ENCODE results near the gene MAPK14.

Gene MAPK14

GRCh38 chr6:36109092-36109491 is 81.5 kb downstream of the MAPK14 start:
- no peak for DNase-seq (ENCODE audit: low read depth)
- H3K4me3 ChIP-seq (ENCODE audit: low read depth, low read length) = no peak overlapping the region
- TF ChIP-seq CTCF (IDR thresholded peaks at IDR 0.05; ENCODE audit: low read depth, low read length, missing control alignments) = no peak

DNA sequence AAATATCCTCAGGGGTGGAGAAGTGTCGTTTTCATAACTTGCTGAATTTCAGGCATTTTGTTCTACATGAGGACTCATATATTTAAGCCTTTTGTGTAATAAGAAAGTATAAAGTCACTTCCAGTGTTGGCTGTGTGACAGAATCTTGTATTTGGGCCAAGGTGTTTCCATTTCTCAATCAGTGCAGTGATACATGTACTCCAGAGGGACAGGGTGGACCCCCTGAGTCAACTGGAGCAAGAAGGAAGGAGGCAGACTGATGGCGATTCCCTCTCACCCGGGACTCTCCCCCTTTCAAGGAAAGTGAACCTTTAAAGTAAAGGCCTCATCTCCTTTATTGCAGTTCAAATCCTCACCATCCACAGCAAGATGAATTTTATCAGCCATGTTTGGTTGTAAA is 82.4 kb downstream of the MAPK14 start:
- TF ChIP-seq CTCF (IDR thresholded peaks at IDR 0.05; ENCODE audit: low read depth, low read length, missing control alignments) = no peak

GRCh38 chr6:36110863-36111262 is 83.3 kb downstream of the MAPK14 start:
- no peak overlapping the region for H3K4me3 ChIP-seq (ENCODE audit: low read depth, low read length)
- DNase-seq (ENCODE audit: low read depth) = no peak
- no peak for TF ChIP-seq CTCF (IDR thresholded peaks at IDR 0.05; ENCODE audit: low read depth, low read length, missing control alignments)

More for the DNA sequence above, 82.4 kb downstream of the MAPK14 start:
- no peak for DNase-seq (ENCODE audit: low read depth)
- no peak overlapping the region for H3K4me3 ChIP-seq (ENCODE audit: low read depth, low read length)

DNA sequence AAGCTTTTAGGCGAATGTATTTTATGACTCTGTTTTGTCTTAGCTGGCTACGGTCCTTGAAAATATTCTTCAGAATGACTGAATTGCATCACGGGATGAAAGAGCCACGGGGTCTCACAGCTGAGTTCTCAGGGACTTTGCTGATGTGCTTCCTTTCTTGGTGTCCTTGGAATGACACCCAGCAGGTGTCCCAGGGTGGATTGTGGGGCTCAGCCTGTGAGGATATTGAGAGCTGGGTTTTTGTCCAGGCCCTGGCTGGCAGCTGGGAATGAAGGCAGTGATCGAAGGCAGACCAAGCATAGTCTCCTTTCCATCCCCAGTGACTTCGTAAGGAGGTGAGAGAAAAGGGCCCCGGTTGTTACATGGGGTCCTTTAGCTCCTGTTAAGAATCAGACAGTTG is 83.9 kb downstream of the MAPK14 start:
- no peak for TF ChIP-seq CTCF (IDR thresholded peaks at IDR 0.05; ENCODE audit: low read depth, low read length, missing control alignments)
- H3K4me3 ChIP-seq (ENCODE audit: low read depth, low read length) = no peak overlapping the region
- DNase-seq (ENCODE audit: low read depth) = no peak

GRCh38 chr6:36113049-36113448 is 85.4 kb downstream of the MAPK14 start:
- DNase-seq (ENCODE audit: low read depth) = no peak
- no peak overlapping the region for H3K4me3 ChIP-seq (ENCODE audit: low read depth, low read length)
- no peak for TF ChIP-seq CTCF (IDR thresholded peaks at IDR 0.05; ENCODE audit: low read depth, low read length, missing control alignments)

DNA sequence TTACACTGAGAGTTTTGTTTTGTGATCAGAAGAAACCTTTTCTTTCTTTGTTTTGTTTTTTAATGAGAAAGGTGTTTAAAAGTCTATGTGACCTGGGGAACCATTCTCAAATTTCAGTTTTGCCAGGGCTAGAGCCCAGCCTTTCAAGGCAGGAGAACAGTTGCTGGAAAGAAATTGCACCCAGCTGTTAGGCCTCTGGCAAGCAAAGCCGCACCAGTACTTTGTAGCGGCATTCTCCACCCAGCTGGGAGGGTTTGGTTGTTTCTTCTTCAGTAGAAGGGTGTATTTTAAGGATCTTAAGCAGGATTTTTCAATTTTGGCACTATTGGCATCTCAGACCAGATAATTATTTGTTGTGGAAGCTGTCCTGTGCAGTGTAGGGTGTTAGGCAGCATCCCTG is 86.1 kb downstream of the MAPK14 start:
- DNase-seq (ENCODE audit: low read depth) = no peak
- H3K4me3 ChIP-seq (ENCODE audit: low read depth, low read length) = no peak overlapping the region
- no peak for TF ChIP-seq CTCF (IDR thresholded peaks at IDR 0.05; ENCODE audit: low read depth, low read length, missing control alignments)

DNA sequence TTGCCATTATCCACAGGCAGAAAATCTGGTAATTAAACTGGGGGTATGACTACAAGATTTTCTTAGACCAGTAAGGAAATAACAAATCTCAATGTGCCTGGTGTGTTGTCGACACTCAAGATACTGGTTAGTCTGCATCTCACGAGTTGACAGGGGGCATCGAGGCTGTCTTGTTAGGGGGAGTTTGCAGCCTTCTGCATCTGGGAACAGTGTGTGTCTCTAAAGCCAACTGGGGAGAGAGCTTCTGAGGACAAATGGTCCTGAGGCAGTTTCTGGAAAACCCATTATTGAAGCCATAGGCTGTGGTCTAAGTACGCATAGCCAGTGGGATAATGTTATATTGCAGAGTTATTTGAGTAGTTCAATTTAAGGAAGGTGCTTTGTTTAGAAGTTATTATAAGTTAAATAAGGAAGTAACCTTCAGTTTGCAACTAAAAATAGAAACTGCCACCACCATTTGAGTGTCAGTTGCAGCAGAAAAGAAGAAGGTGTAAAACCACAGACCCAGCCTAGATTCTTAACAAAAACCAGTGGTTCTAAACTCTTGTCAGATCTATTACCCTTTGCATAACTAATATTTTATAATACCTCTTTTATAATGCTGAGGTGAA is 87.3 kb downstream of the MAPK14 start:
- no peak for DNase-seq (ENCODE audit: low read depth)
- TF ChIP-seq CTCF (IDR thresholded peaks at IDR 0.05; ENCODE audit: low read depth, low read length, missing control alignments) = no peak
- no peak overlapping the region for H3K4me3 ChIP-seq (ENCODE audit: low read depth, low read length)

All from GM12864 (cell line).